ENCODE results near the gene FMO4.
"Not testable (repeated sequence)": the region's sequence is repeated elsewhere in the genome, so short reads cannot be mapped to it uniquely, and the experiment has no call there.

FMO4 gene

DNA sequence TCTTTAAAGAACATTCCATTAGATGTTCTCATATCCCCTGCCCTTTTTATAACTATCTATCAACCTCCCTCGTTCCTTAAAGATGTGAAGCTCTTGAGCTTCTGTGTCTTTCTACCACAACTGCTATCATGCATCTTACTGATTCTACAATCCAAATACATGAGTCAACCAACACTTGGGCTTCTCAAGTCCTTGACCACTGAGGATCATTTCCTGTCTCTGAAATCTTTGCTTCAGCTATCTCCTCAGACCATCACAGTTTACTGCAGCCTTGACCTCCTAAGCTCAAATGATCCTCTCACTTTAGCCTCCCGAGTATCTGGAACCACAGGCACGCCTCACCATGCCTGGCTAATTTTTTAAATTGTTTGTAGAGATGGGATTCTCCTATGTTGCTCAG lies 75.2 kb downstream of the FMO4 start:
- DNase-seq (ENCODE audit: low read depth in 2 of 2) = no peak

DNA sequence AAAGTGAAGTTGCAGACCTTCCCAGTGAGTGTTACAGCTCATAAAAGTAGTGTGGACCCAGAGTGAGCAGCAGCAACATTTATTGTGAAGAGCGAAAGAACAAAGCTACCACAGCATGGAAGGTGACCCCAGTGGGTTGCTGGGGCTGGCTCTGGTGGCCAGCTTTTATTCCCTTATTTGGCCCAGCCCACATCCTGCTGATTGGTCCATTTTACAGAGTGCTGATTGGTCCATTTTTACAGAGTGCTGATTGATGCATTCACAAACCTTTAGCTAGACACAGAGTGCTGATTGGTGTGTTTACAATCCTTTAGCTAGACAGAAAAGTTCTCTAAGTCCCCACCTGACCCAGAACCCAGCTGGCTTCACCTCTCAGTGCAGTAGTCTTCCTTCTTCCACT lies 76.8 kb downstream of the FMO4 start:
- not testable (repeated sequence) for DNase-seq (ENCODE audit: low read depth in 2 of 2)

Measured in stimulated activated CD8-positive, alpha-beta memory T cell treated with anti-CD3 and anti-CD28 coated beads, Interleukin-7, amount 100 ng/mL, for 1 hour (primary cell).